H1 (cell line): Measurements from ENCODE around the gene GNS.

Source experiments
- CREB1 ChIP-seq: IDR thresholded peaks from 2 replicates; pipeline ENCODE4 v1.6.1; 2012; ENCODE audit warnings: inconsistent platforms
- EP300 ChIP-seq, 2 experiments: IDR thresholded peaks; 1 replicate in 1 of 2; 2 replicates in 1 of 2; pipeline ENCODE4 v1.6.1; 2011 to 2012; ENCODE audit warnings: low read depth in 2 of 2, low read length in 2 of 2, mild to moderate bottlenecking in 2 of 2, borderline replicate concordance in 1 of 2, inconsistent platforms in 1 of 2, moderate library complexity in 1 of 2
- EZH2 ChIP-seq: fragments of 200-600 bp; sonication (generic); IDR thresholded peaks from 2 replicates; pipeline ENCODE4 v1.7.1; 2012; ENCODE audit warnings: low read depth, mild to moderate bottlenecking, moderate library complexity, low read length, inconsistent platforms; ENCODE audit not compliant: severe bottlenecking
- HDAC6 ChIP-seq: IDR thresholded peaks from one replicate; pipeline ENCODE4 v1.7.1; 2012; ENCODE audit warnings: low read depth, mild to moderate bottlenecking, inconsistent platforms, low read length, moderate library complexity
- MAFK ChIP-seq: IDR thresholded peaks from 2 replicates; pipeline ENCODE4 v1.6.1; 2012; ENCODE audit warnings: low read depth, mild to moderate bottlenecking, improper control_type of control experiment, low read length
- POLR2A ChIP-seq, 2 experiments: IDR thresholded peaks; 1 replicate in 1 of 2; 2 replicates in 1 of 2; pipeline ENCODE4 v1.6.1; 2011; ENCODE audit warnings: low read depth in 2 of 2, low read length in 2 of 2, mild to moderate bottlenecking in 2 of 2; ENCODE audit errors: control extremely low read depth in 1 of 2
- POLR2AphosphoS5 ChIP-seq: IDR thresholded peaks from 2 replicates; pipeline ENCODE4 v1.6.1; 2011; ENCODE audit warnings: low read depth, low read length
- SP2 ChIP-seq: IDR thresholded peaks from 2 replicates; pipeline ENCODE4 v1.6.1; 2012; ENCODE audit warnings: mild to moderate bottlenecking, low read length, inconsistent platforms
- SRF ChIP-seq: IDR thresholded peaks from 2 replicates; pipeline ENCODE4 v1.6.1; 2011; ENCODE audit warnings: mild to moderate bottlenecking, low read depth, low read length, moderate library complexity
- TAF1 ChIP-seq: IDR thresholded peaks from 2 replicates; pipeline ENCODE4 v1.6.1; 2011; ENCODE audit warnings: mild to moderate bottlenecking, low read depth, low read length
- TBP ChIP-seq: IDR thresholded peaks from 2 replicates; pipeline ENCODE4 v1.6.1; 2011; ENCODE audit warnings: low read depth, low read length, improper control_type of control experiment
- TF ChIP-seq, protein P1 (sequence below), 3 experiments: IDR thresholded peaks; 1 replicate in 2 of 3; 2 replicates in 1 of 3; pipeline versions ENCODE4 v1.5.1 to v1.6.1; 2011; ENCODE audit warnings: low read length in 3 of 3, mild to moderate bottlenecking in 3 of 3, inconsistent platforms in 2 of 3, low read depth in 1 of 3, moderate library complexity in 1 of 3; ENCODE audit not compliant: insufficient read depth in 1 of 3; ENCODE audit errors: control extremely low read depth in 1 of 3

- TF ChIP-seq SRF: no peak
- TF ChIP-seq, protein P1, sequence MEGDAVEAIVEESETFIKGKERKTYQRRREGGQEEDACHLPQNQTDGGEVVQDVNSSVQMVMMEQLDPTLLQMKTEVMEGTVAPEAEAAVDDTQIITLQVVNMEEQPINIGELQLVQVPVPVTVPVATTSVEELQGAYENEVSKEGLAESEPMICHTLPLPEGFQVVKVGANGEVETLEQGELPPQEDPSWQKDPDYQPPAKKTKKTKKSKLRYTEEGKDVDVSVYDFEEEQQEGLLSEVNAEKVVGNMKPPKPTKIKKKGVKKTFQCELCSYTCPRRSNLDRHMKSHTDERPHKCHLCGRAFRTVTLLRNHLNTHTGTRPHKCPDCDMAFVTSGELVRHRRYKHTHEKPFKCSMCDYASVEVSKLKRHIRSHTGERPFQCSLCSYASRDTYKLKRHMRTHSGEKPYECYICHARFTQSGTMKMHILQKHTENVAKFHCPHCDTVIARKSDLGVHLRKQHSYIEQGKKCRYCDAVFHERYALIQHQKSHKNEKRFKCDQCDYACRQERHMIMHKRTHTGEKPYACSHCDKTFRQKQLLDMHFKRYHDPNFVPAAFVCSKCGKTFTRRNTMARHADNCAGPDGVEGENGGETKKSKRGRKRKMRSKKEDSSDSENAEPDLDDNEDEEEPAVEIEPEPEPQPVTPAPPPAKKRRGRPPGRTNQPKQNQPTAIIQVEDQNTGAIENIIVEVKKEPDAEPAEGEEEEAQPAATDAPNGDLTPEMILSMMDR (IDR thresholded peaks at IDR 0.05; ENCODE audit: control extremely low read depth in 1 of 3, insufficient read depth in 1 of 3, low read depth in 1 of 3, low read length in 3 of 3): no peak
- no peak for TF ChIP-seq MAFK
- TF ChIP-seq SP2: no peak
- TF ChIP-seq CREB1: no peak
- no peak for TF ChIP-seq TAF1
- no peak for TF ChIP-seq TBP
- no peak for TF ChIP-seq EP300 (IDR thresholded peaks at IDR 0.05; ENCODE audit: borderline replicate concordance in 1 of 2, low read depth in 2 of 2, low read length in 2 of 2)
- no peak for TF ChIP-seq POLR2A (IDR thresholded peaks at IDR 0.05; ENCODE audit: control extremely low read depth in 1 of 2, low read depth in 2 of 2, low read length in 2 of 2)
- no peak for TF ChIP-seq HDAC6
- no peak for TF ChIP-seq EZH2
- TF ChIP-seq POLR2AphosphoS5: no peak
These were observed 64.8 kb downstream of the GNS start for GRCh38 chr12:64694130-64695040.
